GM18858 (cell line): Measurements from ENCODE around the gene CEMP1.
"Not testable (repeated sequence)": the region's sequence is repeated elsewhere in the genome, so short reads cannot be mapped to it uniquely, and the experiment has no call there.

Experiments used
- ATAC-seq: cut with Tn5 transposase; IDR thresholded peaks from one replicate; pipeline ENCODE4 v1.9.1; 2021; ENCODE audit not compliant: unreplicated experiment

Gene CEMP1

GRCh38 chr16:2531371-2531695 is at the start of gene CEMP1:
Gene CEMP1 (minus strand): TSS chr16:2531408. CDS start chr16:2531073, 335 bp downstream.
- ATAC-seq, result no peak

- not testable (repeated sequence) for ATAC-seq
Observed at GRCh38 chr16:2580818-2581217, 49.6 kb upstream of the CEMP1 start.

- ATAC-seq, result not testable (repeated sequence)
Observed at GRCh38 chr16:2580143-2580542, 48.9 kb upstream of the CEMP1 start.

GRCh38 chr16:2578905-2579304 is 47.7 kb upstream of the CEMP1 start:
- not testable (repeated sequence) for ATAC-seq

- ATAC-seq, result not testable (repeated sequence)
Observed at GRCh38 chr16:2577044-2577443, 45.8 kb upstream of the CEMP1 start.

GRCh38 chr16:2575839-2576238 is 44.6 kb upstream of the CEMP1 start:
- not testable (repeated sequence) for ATAC-seq

- ATAC-seq, result not testable (repeated sequence)
Observed at GRCh38 chr16:2572704-2573103, 41.5 kb upstream of the CEMP1 start.

GRCh38 chr16:2568573-2568972 is 37.4 kb upstream of the CEMP1 start:
- not testable (repeated sequence) for ATAC-seq

- ATAC-seq, result not testable (repeated sequence)
Observed at GRCh38 chr16:2567506-2567905, 36.3 kb upstream of the CEMP1 start.

- ATAC-seq, result not testable (repeated sequence)
Observed at GRCh38 chr16:2560798-2561133, 29.6 kb upstream of the CEMP1 start.

- not testable (repeated sequence) for ATAC-seq
Observed at GRCh38 chr16:2560131-2560797, 29.1 kb upstream of the CEMP1 start.

- ATAC-seq, result not testable (repeated sequence)
Observed at GRCh38 chr16:2557150-2557549, 25.9 kb upstream of the CEMP1 start.

- not testable (repeated sequence) for ATAC-seq
Observed at GRCh38 chr16:2554709-2555425, 23.7 kb upstream of the CEMP1 start.

- ATAC-seq, result not testable (repeated sequence)
Observed at GRCh38 chr16:2551420-2551889, 20.2 kb upstream of the CEMP1 start.

GRCh38 chr16:2550283-2550878 is 19.2 kb upstream of the CEMP1 start:
- not testable (repeated sequence) for ATAC-seq

- ATAC-seq, result not testable (repeated sequence)
Observed at GRCh38 chr16:2543771-2544170, 12.6 kb upstream of the CEMP1 start.

GRCh38 chr16:2541409-2541808 is 10.2 kb upstream of the CEMP1 start:
- not testable (repeated sequence) for ATAC-seq

GRCh38 chr16:2540912-2541311 is 9.7 kb upstream of the CEMP1 start:
- not testable (repeated sequence) for ATAC-seq

- not testable (repeated sequence) for ATAC-seq
Observed at GRCh38 chr16:2539845-2540458, 8.7 kb upstream of the CEMP1 start.

GRCh38 chr16:2539192-2539844 is 8.1 kb upstream of the CEMP1 start:
- ATAC-seq, result not testable (repeated sequence)
